ENCODE results near the gene CSF3. TPM values are rescaled to one million over a fixed set of nuclear protein-coding genes. Genes with fewer than 3 reads are reported as not detected.
A peak's percentile ranks its signal among the peaks of the same experiment; 100 is the strongest.

CSF3 gene
- polyA plus RNA-seq, 3 donors from 2014 or later = not detected

DNA sequence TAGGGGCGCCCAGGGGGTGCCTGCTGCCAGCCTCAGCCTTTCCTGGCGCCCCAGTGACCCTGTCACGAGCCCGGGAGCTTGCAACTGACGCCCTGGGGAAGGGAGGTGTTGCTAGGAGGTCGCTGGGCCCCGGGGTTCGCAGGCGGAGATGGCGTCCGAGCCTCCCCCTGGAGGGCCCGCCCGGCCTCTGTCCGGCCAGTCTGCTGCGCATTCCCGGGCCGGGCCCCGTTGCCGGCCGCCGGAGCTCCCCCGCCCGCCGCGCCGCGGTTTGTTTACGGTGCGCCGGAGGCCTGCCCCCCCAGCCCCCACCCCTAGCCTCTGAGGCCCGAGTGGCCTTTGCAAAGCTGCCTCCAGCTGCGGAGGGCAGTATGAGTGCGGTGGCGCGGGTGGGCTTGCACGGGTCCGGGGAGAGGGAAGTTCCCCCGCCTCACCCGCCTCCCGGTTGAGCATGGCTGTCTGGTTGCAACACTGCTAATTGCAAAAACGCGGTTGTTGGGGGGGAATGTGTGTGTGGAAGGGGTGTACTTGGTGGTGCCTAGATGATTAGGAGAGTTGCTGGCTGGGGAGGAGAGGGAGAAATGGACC, 48.0 kb downstream of the CSF3 start:
- no peaks in the 10 kb centered on the region for H3K36me3 Mint-ChIP-seq
- peaks cover 47 to 50% of the 10 kb centered on the region in 2 donors for H3K4me1 Mint-ChIP-seq
- peak overlapping the region in 5 of 6 donors; percentile 83 to 89 (median 87) for H3K27ac Mint-ChIP-seq
- no peaks in the 10 kb centered on the region for H3K9me3 Mint-ChIP-seq
- DNase-seq = peak; percentile 34 to 43 (median 43)
- peak overlapping the region; percentile 86 to 94 (median 92) for H3K4me3 Mint-ChIP-seq
- H3K27me3 Mint-ChIP-seq (ENCODE audit: low read depth in 3 of 3) = peaks cover 2 to 6% (median 6%) of the 10 kb centered on the region in 3 donors

DNA sequence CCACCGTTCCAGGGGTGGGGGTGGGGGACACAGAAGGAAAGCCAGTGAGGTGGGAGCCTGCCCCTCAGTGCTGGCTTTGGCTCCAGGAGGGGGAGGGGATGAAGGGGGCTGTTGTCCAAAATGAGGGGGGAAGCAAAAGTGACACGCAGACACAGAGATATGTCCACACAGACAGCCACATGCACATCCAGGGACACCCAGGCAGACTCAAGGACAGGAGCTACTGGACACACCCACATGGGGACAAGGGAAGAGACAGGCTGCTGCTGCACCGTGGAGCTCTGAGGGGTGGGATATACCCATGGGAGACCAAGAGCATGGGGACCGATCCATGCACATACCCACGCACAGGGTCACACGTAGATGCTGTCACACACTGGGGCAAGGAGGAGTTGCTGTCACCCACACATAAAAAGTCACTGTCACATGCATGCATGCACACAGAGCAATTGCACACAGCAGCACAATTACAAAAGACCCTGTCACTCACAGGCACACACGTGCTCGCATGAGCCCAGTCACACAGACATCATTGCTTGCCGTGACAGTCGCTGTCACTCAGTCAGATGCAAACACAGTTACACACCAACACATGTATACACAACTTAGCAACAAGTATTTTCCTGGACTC, 48.8 kb downstream of the CSF3 start:
- DNase-seq = no peak
- Mint-ChIP-seq H3K4me3 (peak overlapping the region; percentile 86 to 94 (median 92)), H3K27me3 (ENCODE audit: low read depth in 3 of 3) (peaks cover 6 to 11% (median 10%) of the 10 kb centered on the region in 3 donors), H3K36me3 (no peaks in the 10 kb centered on the region), H3K27ac (peak overlapping the region in 5 of 6 donors; percentile 83 to 89 (median 87)), H3K9me3 (no peaks in the 10 kb centered on the region), H3K4me1 (peaks cover 54 to 58% of the 10 kb centered on the region in 2 donors)

DNA sequence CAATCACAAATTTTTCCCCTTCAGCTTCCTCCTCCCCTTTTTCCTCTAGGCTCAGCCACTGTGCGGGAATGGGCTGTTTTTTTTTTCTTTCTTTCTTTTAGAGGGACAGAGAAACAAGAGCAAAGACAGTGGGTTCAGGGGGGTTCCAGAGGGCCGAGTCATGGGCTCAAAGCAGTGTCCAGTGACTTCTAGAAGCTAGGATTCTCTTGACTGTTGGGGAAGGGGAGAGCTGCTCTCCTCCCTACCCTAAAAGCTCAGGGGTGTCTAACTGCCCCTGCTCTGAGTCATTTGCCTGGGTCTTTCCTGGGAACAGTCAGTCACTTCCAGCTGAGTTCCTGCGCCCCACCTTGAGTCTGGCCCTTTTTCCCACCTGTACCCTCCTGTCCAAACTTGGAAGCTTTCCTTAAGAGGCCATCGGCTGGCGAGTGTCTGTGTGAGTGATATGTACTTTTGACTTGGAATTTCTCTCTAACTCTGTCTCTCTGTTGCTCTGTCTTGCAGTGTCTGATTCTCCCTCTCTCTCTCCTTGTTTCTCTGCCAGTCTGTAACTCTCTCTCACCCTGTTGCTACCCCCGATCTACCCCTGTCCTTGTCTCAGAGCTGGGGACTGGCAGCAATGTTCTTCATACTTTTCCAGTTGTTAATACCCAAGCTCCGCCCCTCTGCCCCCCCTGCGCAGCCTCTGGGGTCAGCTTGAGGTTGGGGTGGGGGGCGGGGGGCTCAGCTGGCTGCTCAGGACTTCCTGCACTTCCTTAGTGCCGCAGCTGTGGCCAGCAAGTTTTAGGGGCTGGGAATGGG, 49.9 kb downstream of the CSF3 start:
- Mint-ChIP-seq H3K4me1 (peaks cover 66 to 69% of the 10 kb centered on the region in 2 donors), H3K36me3 (no peaks in the 10 kb centered on the region), H3K9me3 (no peaks in the 10 kb centered on the region)

DNA sequence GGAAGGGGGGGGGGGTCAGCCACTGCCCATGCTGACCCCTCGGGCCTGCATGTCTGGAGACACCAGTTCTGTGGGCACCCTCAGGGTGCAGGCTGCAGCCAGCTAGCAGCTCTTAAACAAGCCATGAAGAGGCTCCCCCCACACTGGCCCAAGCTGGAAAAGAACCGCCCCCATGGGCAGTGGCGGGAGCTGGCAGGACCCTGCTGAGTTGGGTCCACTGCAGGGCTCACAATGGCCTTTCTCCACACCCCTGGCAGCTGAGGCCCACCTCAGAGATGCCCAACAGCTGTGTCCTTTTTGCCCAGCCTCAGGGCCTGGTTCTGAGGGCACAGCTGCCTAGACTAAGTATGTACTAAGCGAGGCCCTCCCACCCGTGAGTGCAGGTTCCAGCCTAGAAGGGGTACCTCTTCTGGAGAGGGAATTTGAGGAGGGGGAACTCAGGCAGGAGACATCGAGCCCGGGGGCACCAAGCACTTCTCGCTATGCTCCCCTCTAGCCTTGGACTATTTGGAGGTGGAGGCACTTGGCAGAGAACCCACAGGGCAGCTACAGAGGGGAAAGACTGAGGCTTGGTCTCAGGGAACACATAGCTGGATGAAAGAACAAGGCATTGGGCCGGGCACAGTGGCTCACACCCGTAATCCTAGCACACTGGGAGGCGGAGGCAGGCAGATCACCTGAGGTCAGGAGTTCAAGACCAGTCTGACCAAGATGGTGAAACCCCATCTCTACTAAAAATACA, 50.7 kb downstream of the CSF3 start:
- Mint-ChIP-seq H3K27ac (peak overlapping the region in 5 of 6 donors; percentile 51 to 84 (median 74)), H3K9me3 (no peaks in the 10 kb centered on the region), H3K4me3 (peak overlapping the region in 2 of 5 donors; percentile 25 to 29), H3K27me3 (ENCODE audit: low read depth in 3 of 3) (peaks cover 10 to 15% (median 11%) of the 10 kb centered on the region in 3 donors), H3K36me3 (no peaks in the 10 kb centered on the region), H3K4me1 (peaks cover 74 to 77% of the 10 kb centered on the region in 2 donors)
- no peak for DNase-seq

More for the DNA sequence above, 49.9 kb downstream of the CSF3 start:
- no peak for DNase-seq
- Mint-ChIP-seq H3K4me3 (peak overlapping the region; percentile 86 to 94 (median 92)), H3K27me3 (ENCODE audit: low read depth in 3 of 3) (peaks cover 10 to 15% (median 11%) of the 10 kb centered on the region in 3 donors), H3K27ac (peak overlapping the region; percentile 64 to 89 (median 87))

Other genes starting within 250 kb of the CSF3 start
- 10 to 100 TPM in 2 of 3 donors, 1 to 10 TPM in 1; 3.1 to 77.5 (median 15.7) TPM for gene IKZF3, start 151.1 kb upstream of the CSF3 start, polyA plus RNA-seq
- gene ZPBP2, start 147.2 kb upstream of the CSF3 start, polyA plus RNA-seq = not detected
- gene GSDMB, start 96.8 kb upstream of the CSF3 start, polyA plus RNA-seq = 1 to 10 TPM in 2 of 3 donors, under 1 TPM in 1; 0.13 to 2.4 (median 2.1) TPM
- gene ORMDL3, start 87.8 kb upstream of the CSF3 start, polyA plus RNA-seq = 100 to 1,000 TPM in 1 of 3 donors, 10 to 100 TPM in 2; 44.1 to 154 (median 63.8) TPM
- not detected for gene LRRC3C, start 87.7 kb upstream of the CSF3 start, polyA plus RNA-seq
- gene GSDMA, start 52.4 kb upstream of the CSF3 start, polyA plus RNA-seq = 1 to 10 TPM in 1 of 3 donors, not detected in 2; 2.3 TPM
- gene PSMD3, start 34.6 kb upstream of the CSF3 start, polyA plus RNA-seq = 10 to 100 TPM; 47.0 to 59.1 (median 47.7) TPM
- 10 to 100 TPM; 34.8 to 75.8 (median 53.2) TPM for gene MED24, start 39.0 kb downstream of the CSF3 start, polyA plus RNA-seq
- gene THRA, start 47.5 kb downstream of the CSF3 start, polyA plus RNA-seq = 10 to 100 TPM in 1 of 3 donors, 1 to 10 TPM in 2; 5.0 to 15.0 (median 8.0) TPM
- 1 to 10 TPM in 1 of 3 donors, under 1 TPM in 1, not detected in 1; 0.49 to 2.8 TPM for gene NR1D1, start 85.1 kb downstream of the CSF3 start, polyA plus RNA-seq
- 10 to 100 TPM in 2 of 3 donors, 1 to 10 TPM in 1; 5.6 to 16.2 (median 11.1) TPM for gene MSL1, start 106.5 kb downstream of the CSF3 start, polyA plus RNA-seq
- 10 to 100 TPM; 24.5 to 53.5 (median 27.7) TPM for gene CASC3, start 125.1 kb downstream of the CSF3 start, polyA plus RNA-seq
- gene RAPGEFL1, start 162.0 kb downstream of the CSF3 start, polyA plus RNA-seq = not detected
- 10 to 100 TPM in 1 of 3 donors, 1 to 10 TPM in 2; 4.0 to 14.2 (median 5.2) TPM for gene WIPF2, start 203.9 kb downstream of the CSF3 start, polyA plus RNA-seq